ENCODE results near the gene TMEM161A.

GRCh38 chr19:19142347-19142746, 4.1 kb upstream of the TMEM161A start:
- TF ChIP-seq POLR2A (IDR thresholded peaks at IDR 0.05) = no peak
- TF ChIP-seq, protein P1, sequence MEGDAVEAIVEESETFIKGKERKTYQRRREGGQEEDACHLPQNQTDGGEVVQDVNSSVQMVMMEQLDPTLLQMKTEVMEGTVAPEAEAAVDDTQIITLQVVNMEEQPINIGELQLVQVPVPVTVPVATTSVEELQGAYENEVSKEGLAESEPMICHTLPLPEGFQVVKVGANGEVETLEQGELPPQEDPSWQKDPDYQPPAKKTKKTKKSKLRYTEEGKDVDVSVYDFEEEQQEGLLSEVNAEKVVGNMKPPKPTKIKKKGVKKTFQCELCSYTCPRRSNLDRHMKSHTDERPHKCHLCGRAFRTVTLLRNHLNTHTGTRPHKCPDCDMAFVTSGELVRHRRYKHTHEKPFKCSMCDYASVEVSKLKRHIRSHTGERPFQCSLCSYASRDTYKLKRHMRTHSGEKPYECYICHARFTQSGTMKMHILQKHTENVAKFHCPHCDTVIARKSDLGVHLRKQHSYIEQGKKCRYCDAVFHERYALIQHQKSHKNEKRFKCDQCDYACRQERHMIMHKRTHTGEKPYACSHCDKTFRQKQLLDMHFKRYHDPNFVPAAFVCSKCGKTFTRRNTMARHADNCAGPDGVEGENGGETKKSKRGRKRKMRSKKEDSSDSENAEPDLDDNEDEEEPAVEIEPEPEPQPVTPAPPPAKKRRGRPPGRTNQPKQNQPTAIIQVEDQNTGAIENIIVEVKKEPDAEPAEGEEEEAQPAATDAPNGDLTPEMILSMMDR (IDR thresholded peaks at IDR 0.05) = no peak

Data from heart left ventricle (tissue), 13 donors.